Mesenchymal stem cell (in vitro differentiated cells and primary cell): ENCODE measurements around the gene ADORA2B.

Source experiments
- DNase-seq: peaks from one replicate; pipeline ENCODE4 v3.0.0-alpha.2; 2013
- H2AFZ ChIP-seq: one replicate; pipeline ENCODE4 v1.6.1; 2013; ENCODE audit warnings: low read depth, mild to moderate bottlenecking, control low read depth, inconsistent platforms, low read length, moderate library complexity
- H2AK5ac ChIP-seq: 2 replicates; pipeline ENCODE4 v1.6.1; 2013; ENCODE audit warnings: low read length, moderate library complexity, mild to moderate bottlenecking, inconsistent platforms; ENCODE audit not compliant: severe bottlenecking
- H2BK120ac ChIP-seq: one replicate; pipeline ENCODE4 v1.6.1; 2013; ENCODE audit warnings: low read depth, mild to moderate bottlenecking, inconsistent platforms, low read length, moderate library complexity
- H2BK12ac ChIP-seq, 2 experiments: one replicate each; pipeline ENCODE4 v1.6.1; 2013; ENCODE audit warnings: inconsistent platforms in 2 of 2, low read length in 2 of 2, mild to moderate bottlenecking in 2 of 2, moderate library complexity in 2 of 2, control low read depth in 1 of 2
- H2BK15ac ChIP-seq: one replicate; pipeline ENCODE4 v1.6.1; 2013; ENCODE audit warnings: mild to moderate bottlenecking, low read depth, inconsistent platforms; ENCODE audit not compliant: poor library complexity, severe bottlenecking
- H2BK5ac ChIP-seq: 2 replicates; pipeline ENCODE4 v1.6.1; 2013; ENCODE audit warnings: low read depth, mild to moderate bottlenecking, low read length, control low read depth, inconsistent platforms; ENCODE audit not compliant: poor library complexity, severe bottlenecking
- H3K14ac ChIP-seq, 2 experiments: one replicate each; pipeline ENCODE4 v1.6.1; 2013; ENCODE audit warnings: inconsistent platforms in 2 of 2, low read length in 2 of 2, control low read depth in 1 of 2, mild to moderate bottlenecking in 1 of 2, moderate library complexity in 1 of 2
- H3K18ac ChIP-seq, 2 experiments: one replicate each; pipeline ENCODE4 v1.6.1; 2013; ENCODE audit warnings: inconsistent platforms in 2 of 2, low read length in 2 of 2, control low read depth in 1 of 2, low read depth in 1 of 2, mild to moderate bottlenecking in 1 of 2
- H3K23ac ChIP-seq, 2 experiments: one replicate each; pipeline ENCODE4 v1.6.1; 2013; ENCODE audit warnings: inconsistent platforms in 2 of 2, low read length in 2 of 2, mild to moderate bottlenecking in 2 of 2, moderate library complexity in 2 of 2, control low read depth in 1 of 2
- H3K27ac ChIP-seq: 2 replicates; pipeline ENCODE4 v1.5.1; 2013; ENCODE audit warnings: mild to moderate bottlenecking, moderate library complexity, low read length, control low read depth, inconsistent platforms; ENCODE audit not compliant: poor library complexity, severe bottlenecking
- H3K27me3 ChIP-seq, 2 experiments: 2 replicates each; pipeline versions ENCODE4 v1.6.1 to v1.7.0; 2013; ENCODE audit warnings: low read length in 2 of 2, mild to moderate bottlenecking in 2 of 2, moderate library complexity in 2 of 2, control low read depth in 1 of 2, inconsistent platforms in 1 of 2; ENCODE audit not compliant: control insufficient read depth in 1 of 2, insufficient read depth in 1 of 2
- H3K36me3 ChIP-seq, 2 experiments: 2 replicates each; pipeline versions ENCODE4 v1.6.1 to v1.7.0; 2013; ENCODE audit warnings: low read length in 2 of 2, control low read depth in 1 of 2, inconsistent platforms in 1 of 2, low read depth in 1 of 2, mild to moderate bottlenecking in 1 of 2; ENCODE audit not compliant: insufficient read depth in 2 of 2, control insufficient read depth in 1 of 2
- H3K4ac ChIP-seq, 2 experiments: one replicate each; pipeline ENCODE4 v1.6.1; 2013; ENCODE audit warnings: inconsistent platforms in 2 of 2, low read length in 2 of 2, mild to moderate bottlenecking in 2 of 2, moderate library complexity in 2 of 2, control low read depth in 1 of 2, low read depth in 1 of 2
- H3K4me1 ChIP-seq: 2 replicates; pipeline ENCODE4 v1.6.1; 2013; ENCODE audit warnings: low read depth, low read length, control low read depth; ENCODE audit not compliant: control insufficient read depth, insufficient read depth
- H3K4me2 ChIP-seq: 2 replicates; pipeline ENCODE4 v1.6.1; 2013; ENCODE audit warnings: low read length, mild to moderate bottlenecking, inconsistent platforms; ENCODE audit not compliant: poor library complexity, severe bottlenecking
- H3K4me3 ChIP-seq, 2 experiments: 2 replicates each; pipeline versions ENCODE4 v1.5.1 to v1.7.0; 2013; ENCODE audit warnings: low read length in 2 of 2, mild to moderate bottlenecking in 2 of 2, control low read depth in 1 of 2, low read depth in 1 of 2; ENCODE audit not compliant: insufficient read depth in 1 of 2
- H3K79me1 ChIP-seq: replicated peaks from 2 replicates; pipeline ENCODE4 v1.6.1; 2013; ENCODE audit warnings: mild to moderate bottlenecking, control low read depth, low read length, inconsistent platforms; ENCODE audit not compliant: poor library complexity, severe bottlenecking
- H3K9ac ChIP-seq: 2 replicates; pipeline ENCODE4 v1.7.0; 2013; ENCODE audit warnings: mild to moderate bottlenecking, low read length, moderate library complexity
- H3K9me3 ChIP-seq: 2 replicates; pipeline ENCODE4 v1.7.0; 2013; ENCODE audit warnings: mild to moderate bottlenecking, low read length; ENCODE audit not compliant: control insufficient read depth
- H4K8ac ChIP-seq: one replicate; pipeline ENCODE4 v1.6.1; 2013; ENCODE audit warnings: inconsistent platforms, mild to moderate bottlenecking, low read length, moderate library complexity
- H4K91ac ChIP-seq: one replicate; pipeline ENCODE4 v1.6.1; 2013; ENCODE audit warnings: mild to moderate bottlenecking, low read length, inconsistent platforms
- WGBS: methylation state at CpG from one replicate; pipeline ENCODE4 v1.1.7; 2013; ENCODE audit warnings: mixed read lengths; 5-methylcytosine and 5-hydroxymethylcytosine counted together

The ADORA2B gene

DNA sequence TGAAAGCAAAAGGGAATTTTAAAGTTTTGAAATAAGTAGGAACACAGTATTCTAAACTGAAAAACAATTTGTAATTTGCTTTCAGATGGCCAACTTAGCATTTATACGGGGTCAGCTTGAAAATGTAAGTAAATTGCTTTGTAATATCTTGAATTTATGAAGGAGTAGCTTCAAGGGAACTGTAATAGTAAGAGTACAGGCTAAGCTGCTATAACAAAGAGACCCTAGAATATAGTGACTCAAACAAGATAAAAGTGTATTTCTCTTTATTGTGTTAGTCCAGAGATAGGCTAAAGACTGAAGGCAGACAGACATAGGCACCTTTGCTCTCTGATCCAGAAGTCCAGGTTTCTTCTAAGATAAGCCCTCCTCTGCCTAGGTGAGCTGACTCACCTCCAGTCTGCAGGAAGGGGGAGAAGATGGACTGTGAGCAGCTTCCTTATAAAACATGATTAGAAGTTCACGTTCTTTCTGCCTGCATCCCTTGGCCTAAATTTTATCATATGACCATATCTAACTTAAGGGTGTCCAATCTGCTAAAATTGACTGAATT, 57.9 kb downstream of the ADORA2B start:
- H3K4me3 ChIP-seq: no peak overlapping the region
- H2BK12ac ChIP-seq: no peak overlapping the region
- H3K27me3 ChIP-seq: no peaks in the 10 kb centered on the region
- H3K14ac ChIP-seq: no peak overlapping the region
- no peak overlapping the region for H3K18ac ChIP-seq
- H3K27ac ChIP-seq: no peak overlapping the region
- H3K23ac ChIP-seq: no peak overlapping the region
- no peak overlapping the region for H4K8ac ChIP-seq
- peaks cover 19 to 67% of the 10 kb centered on the region in 2 experiments for H3K36me3 ChIP-seq
- no peak overlapping the region for H2AFZ ChIP-seq
- no peak overlapping the region for H3K4me2 ChIP-seq
- no peak overlapping the region for H3K4ac ChIP-seq
- H2BK15ac ChIP-seq: no peak overlapping the region
- H3K9ac ChIP-seq: no peak overlapping the region
- H2BK120ac ChIP-seq: no peak overlapping the region
- no peaks in the 10 kb centered on the region for H3K4me1 ChIP-seq
- no peak overlapping the region for H4K91ac ChIP-seq
- 100% methylated on average over 1 of the region's 2 CpGs for WGBS
- no peak overlapping the region for H2AK5ac ChIP-seq
- no peak overlapping the region for H2BK5ac ChIP-seq
- peaks cover 8% of the 10 kb centered on the region for H3K9me3 ChIP-seq
- DNase-seq: no peak
- H3K79me1 ChIP-seq: peaks cover 25% of the 10 kb centered on the region

DNA sequence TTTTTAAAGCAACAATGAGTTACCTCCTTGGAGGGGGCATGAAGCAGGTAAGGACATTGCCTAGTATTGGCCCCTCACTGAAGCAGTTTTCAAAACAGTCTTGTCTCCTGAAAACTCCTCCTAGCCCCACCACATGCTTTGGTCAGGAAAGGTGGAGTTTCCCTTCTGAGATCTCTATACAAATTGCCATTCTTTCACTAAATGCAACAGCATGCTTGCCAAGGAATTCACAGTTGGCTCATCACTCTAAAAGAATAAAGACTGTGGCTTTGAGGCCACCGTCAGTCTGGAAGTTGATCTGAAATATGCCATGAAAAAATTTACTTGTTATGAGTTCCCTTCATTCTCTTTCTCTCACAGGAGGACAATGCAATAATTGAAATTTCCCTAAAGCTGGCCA, 58.9 kb downstream of the ADORA2B start:
- Histone ChIP-seq H3K4me2 (no peak overlapping the region), H3K4me3 (no peak overlapping the region), H3K36me3 (peaks cover 22 to 78% of the 10 kb centered on the region in 2 experiments), H3K9me3 (peaks cover 8% of the 10 kb centered on the region), H2BK15ac (no peak overlapping the region), H2AFZ (no peak overlapping the region), H3K79me1 (peaks cover 22% of the 10 kb centered on the region), H4K8ac (no peak overlapping the region), H4K91ac (no peak overlapping the region), H3K4ac (no peak overlapping the region), H3K4me1 (no peaks in the 10 kb centered on the region), H3K18ac (no peak overlapping the region), H3K14ac (no peak overlapping the region), H3K27ac (no peak overlapping the region), H3K27me3 (no peaks in the 10 kb centered on the region), H2AK5ac (no peak overlapping the region), H2BK12ac (no peak overlapping the region), H2BK5ac (no peak overlapping the region), H3K9ac (no peak overlapping the region), H3K23ac (no peak overlapping the region), H2BK120ac (no peak overlapping the region)
- DNase-seq: no peak
- WGBS: 100% methylated on average over 1 of the region's 1 CpG

DNA sequence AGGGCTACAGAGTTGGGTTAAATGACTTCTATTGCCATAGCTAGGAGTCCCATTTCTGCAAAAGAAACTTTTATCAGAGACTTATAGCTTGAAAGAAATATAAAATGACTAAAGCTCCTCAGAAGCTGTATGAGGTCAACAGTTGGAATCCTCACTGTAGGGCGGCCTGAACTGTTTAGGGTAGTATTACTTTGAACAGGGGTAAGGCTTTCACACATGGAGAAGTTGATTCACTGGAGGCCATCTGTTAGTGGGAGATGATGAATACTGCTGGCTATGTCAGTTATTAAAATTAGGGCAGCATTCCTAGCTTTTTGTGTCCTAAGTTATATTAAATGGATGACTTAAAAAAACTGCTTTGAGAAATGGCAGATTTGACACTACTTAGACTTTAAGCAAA, 60.7 kb downstream of the ADORA2B start:
- H3K4me2 ChIP-seq: no peak overlapping the region
- 98% methylated on average over 1 of the region's 1 CpG for WGBS
- H3K18ac ChIP-seq: no peak overlapping the region
- H3K14ac ChIP-seq: no peak overlapping the region
- no peak overlapping the region for H2BK12ac ChIP-seq
- H3K9ac ChIP-seq: no peak overlapping the region
- no peak overlapping the region for H4K91ac ChIP-seq
- peaks cover 22 to 90% of the 10 kb centered on the region in 2 experiments for H3K36me3 ChIP-seq
- H3K79me1 ChIP-seq: peaks cover 22% of the 10 kb centered on the region
- H3K4ac ChIP-seq: no peak overlapping the region
- no peak overlapping the region for H2BK120ac ChIP-seq
- H2BK5ac ChIP-seq: no peak overlapping the region
- no peak overlapping the region for H3K4me3 ChIP-seq
- H3K23ac ChIP-seq: no peak overlapping the region
- no peaks in the 10 kb centered on the region for H3K27me3 ChIP-seq
- H2BK15ac ChIP-seq: no peak overlapping the region
- no peak overlapping the region for H2AFZ ChIP-seq
- DNase-seq: no peak
- no peak overlapping the region for H2AK5ac ChIP-seq
- no peaks in the 10 kb centered on the region for H3K4me1 ChIP-seq
- H3K9me3 ChIP-seq: peaks cover 8% of the 10 kb centered on the region
- H4K8ac ChIP-seq: no peak overlapping the region
- H3K27ac ChIP-seq: no peak overlapping the region

DNA sequence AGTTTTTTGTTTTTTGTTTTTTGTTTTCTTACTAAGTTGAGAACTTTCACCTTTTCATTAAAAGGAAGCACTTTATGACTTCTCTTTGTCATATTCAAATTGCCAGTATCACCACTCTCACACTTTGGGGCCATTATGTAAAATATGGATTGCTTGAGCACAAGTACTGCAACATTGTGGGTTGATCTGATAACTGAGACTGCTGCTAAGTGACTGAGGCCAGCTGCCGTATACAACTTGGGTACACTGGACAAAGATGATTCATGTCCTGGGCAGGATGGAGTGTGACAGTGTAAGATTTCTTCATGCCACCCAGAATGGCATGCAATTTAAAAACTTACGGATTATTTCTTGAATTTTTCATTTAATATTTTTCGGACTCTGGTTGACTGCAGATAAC, 62.5 kb downstream of the ADORA2B start:
- Histone ChIP-seq H3K4ac (no peak overlapping the region), H2AFZ (no peak overlapping the region), H3K14ac (no peak overlapping the region), H3K9me3 (no peaks in the 10 kb centered on the region), H2BK5ac (no peak overlapping the region), H2BK120ac (no peak overlapping the region), H3K4me2 (no peak overlapping the region), H2BK15ac (no peak overlapping the region), H3K4me3 (no peak overlapping the region), H4K8ac (no peak overlapping the region), H3K23ac (no peak overlapping the region), H2AK5ac (no peak overlapping the region), H2BK12ac (no peak overlapping the region), H3K27ac (no peak overlapping the region), H3K27me3 (no peaks in the 10 kb centered on the region), H4K91ac (no peak overlapping the region), H3K4me1 (no peaks in the 10 kb centered on the region), H3K18ac (no peak overlapping the region), H3K36me3 (peaks cover 24 to 91% of the 10 kb centered on the region in 2 experiments), H3K79me1 (peaks cover 20% of the 10 kb centered on the region), H3K9ac (no peak overlapping the region)
- WGBS: 94% methylated on average over 3 of the region's 3 CpGs
- no peak for DNase-seq
